ENCODE data around the gene FARS2. TPM values are rescaled to one million over a fixed set of nuclear protein-coding genes. Genes with fewer than 3 reads are reported as not detected.

FARS2 gene
- total and polyA plus RNA-seq, 2 of the 13 experiments (the other 11 are each of a cell fraction or from before 2014, with no cell fraction given): 15.4 to 26.0 TPM

DNA sequence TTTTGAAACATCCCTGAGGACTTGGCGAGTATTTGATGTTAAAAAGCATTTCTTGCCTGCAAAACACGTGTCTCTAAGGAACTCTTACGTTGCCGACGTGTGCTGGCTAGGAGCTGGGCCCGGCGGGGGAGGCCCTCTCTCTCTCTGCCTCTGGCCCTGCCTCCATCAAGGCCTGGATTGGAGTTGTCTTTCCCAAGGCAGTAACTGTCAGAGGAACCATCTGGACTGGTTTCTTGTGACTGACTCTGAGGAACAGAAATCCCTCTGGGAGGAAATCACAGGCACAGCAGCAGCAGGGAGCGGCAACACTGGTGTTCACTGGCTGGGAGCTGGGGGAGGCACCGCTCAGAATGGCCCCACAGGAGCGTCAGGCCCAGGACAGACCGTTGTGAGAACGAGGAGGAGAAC is 501.3 kb downstream of the FARS2 start:
- FAIRE-seq (no peak), DNase-seq (ENCODE audit: low spot score) (no peak), ATAC-seq (no peak)
- no peaks in the 10 kb centered on the region for H4K20me1 ChIP-seq (ENCODE audit: insufficient read depth, low read length)
- intact Hi-C loops (cut with micrococcal nuclease; ENCODE audit: unreplicated experiment) (no loop called here), in situ Hi-C loops (cut with HindIII; ENCODE audit: extremely low pct_ligation_motif_present, low pct_unique_long_range_greater_than_20kb) (no loop called here)
- H3K4me3 ChIP-seq (replicated peaks in 1 of 3; ENCODE audit: insufficient read depth in 1 of 3, low read depth in 2 of 3, low read length in 3 of 3): no peak overlapping the region
- no TSS peak for BruUV-seq (replicated peaks)
- no peaks in the 10 kb centered on the region for H3K9me3 ChIP-seq (ENCODE audit: low read length)
- ChIA-PET CTCF (ENCODE audit: low intra/inter-chr PET ratio, low total read pairs) (no interaction called here), POLR2A (no interaction called here)
- H3K27ac ChIP-seq (ENCODE audit: extremely low read length, insufficient read depth, low read length): no peak overlapping the region
- no peak for TF ChIP-seq ZNF296 (CRISPR knock-in tag; conservative IDR thresholded peaks at IDR 0.05)
- TF ChIP-seq MTA3 (CRISPR knock-in tag; IDR thresholded peaks at IDR 0.05): no peak
- TF ChIP-seq, protein P1, sequence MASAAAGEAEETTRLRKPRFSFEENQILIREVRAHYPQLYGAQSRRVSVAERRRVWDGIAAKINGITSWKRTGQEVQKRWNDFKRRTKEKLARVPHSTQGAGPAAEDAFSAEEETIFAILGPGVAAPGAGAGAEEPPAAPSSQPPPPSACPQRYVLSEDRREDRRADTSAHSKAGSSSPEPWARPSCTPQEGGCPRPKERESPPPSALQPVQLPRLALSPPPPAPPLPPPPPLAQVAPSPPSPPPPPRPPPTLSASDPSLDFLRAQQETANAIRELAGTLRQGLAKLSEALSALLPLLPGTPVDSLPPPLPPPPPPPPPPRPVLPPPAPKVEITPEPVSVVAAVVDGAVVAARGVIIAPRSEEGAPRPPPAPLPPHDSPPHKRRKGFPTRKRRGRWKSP (CRISPR knock-in tag; IDR thresholded peaks at IDR 0.05): no peak
- TF ChIP-seq HNRNPH1 (optimal IDR thresholded peaks at IDR 0.05; ENCODE audit: low read depth, low read length): no peak
- no peak overlapping the region for H3K4me2 ChIP-seq (ENCODE audit: low read depth, low read length)
- no peak overlapping the region for H3K9ac ChIP-seq (ENCODE audit: insufficient read depth, low read depth, low read length)
- 92% methylated on average over 12 of the region's 12 CpGs for WGBS (ENCODE audit: low lambda C conversion rate)
- no peak overlapping the region for H2AFZ ChIP-seq (ENCODE audit: low read length)
- no peaks in the 10 kb centered on the region for H3K36me3 ChIP-seq (replicated peaks in 1 of 2; ENCODE audit: control insufficient read depth in 1 of 2, insufficient read depth in 2 of 2, low read length in 2 of 2)
- no peaks in the 10 kb centered on the region for H3K27me3 ChIP-seq (ENCODE audit: control insufficient read depth in 1 of 2, insufficient read depth in 2 of 2, low read length in 2 of 2)
- no peaks in the 10 kb centered on the region for H3K79me2 ChIP-seq (ENCODE audit: insufficient read depth, low read length)
- no peaks in the 10 kb centered on the region for H3K4me1 ChIP-seq (ENCODE audit: insufficient read depth, low read length)

DNA sequence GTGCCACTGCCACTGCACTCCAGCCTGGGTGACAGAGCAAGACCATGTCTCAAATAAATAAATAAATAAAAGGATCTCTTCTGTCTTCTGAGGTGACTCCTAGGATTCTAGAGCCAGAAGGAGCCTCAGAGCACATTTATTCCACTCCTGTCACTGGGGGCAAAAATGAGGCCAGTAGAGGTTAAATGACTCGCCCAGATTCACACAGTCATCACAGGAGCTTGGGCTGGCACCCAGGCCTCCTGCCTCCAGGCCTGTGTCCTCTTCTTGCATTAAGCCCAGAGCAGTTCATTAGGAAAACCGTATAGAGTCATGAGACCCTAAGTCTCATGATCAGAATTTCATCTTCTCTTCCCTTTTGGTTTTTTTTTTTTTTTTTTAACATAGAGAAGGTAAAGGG is 502.1 kb downstream of the FARS2 start:
- DNase-seq (ENCODE audit: low spot score) (no peak), FAIRE-seq (no peak), ATAC-seq (no peak)
- Histone ChIP-seq H3K79me2 (ENCODE audit: insufficient read depth, low read length) (no peaks in the 10 kb centered on the region), H3K27me3 (ENCODE audit: control insufficient read depth in 1 of 2, insufficient read depth in 2 of 2, low read length in 2 of 2) (no peaks in the 10 kb centered on the region), H3K27ac (ENCODE audit: extremely low read length, insufficient read depth, low read length) (no peak overlapping the region), H2AFZ (ENCODE audit: low read length) (no peak overlapping the region), H4K20me1 (ENCODE audit: insufficient read depth, low read length) (no peaks in the 10 kb centered on the region), H3K36me3 (replicated peaks in 1 of 2; ENCODE audit: control insufficient read depth in 1 of 2, insufficient read depth in 2 of 2, low read length in 2 of 2) (no peaks in the 10 kb centered on the region), H3K4me1 (ENCODE audit: insufficient read depth, low read length) (no peaks in the 10 kb centered on the region), H3K4me3 (replicated peaks in 1 of 3; ENCODE audit: insufficient read depth in 1 of 3, low read depth in 2 of 3, low read length in 3 of 3) (no peak overlapping the region), H3K9me3 (ENCODE audit: low read length) (peaks cover 2% of the 10 kb centered on the region; the same call in 1 of the 2 replicates), H3K9ac (ENCODE audit: insufficient read depth, low read depth, low read length) (no peak overlapping the region), H3K4me2 (ENCODE audit: low read depth, low read length) (no peak overlapping the region)
- WGBS (ENCODE audit: low lambda C conversion rate): 88% methylated on average over 2 of the region's 2 CpGs
- no TSS peak for BruUV-seq (replicated peaks)
- POLR2A ChIA-PET: no interaction called here
- intact Hi-C loops (cut with micrococcal nuclease; ENCODE audit: unreplicated experiment) (no loop called here), in situ Hi-C loops (cut with HindIII; ENCODE audit: extremely low pct_ligation_motif_present, low pct_unique_long_range_greater_than_20kb) (no loop called here)
- CTCF ChIA-PET (ENCODE audit: low intra/inter-chr PET ratio, low total read pairs): no interaction called here
- TF ChIP-seq ZNF343 (CRISPR knock-in tag; IDR thresholded peaks at IDR 0.05) (no peak), ZMYM3 (CRISPR knock-in tag; IDR thresholded peaks at IDR 0.05) (no peak), ZNF101 (CRISPR knock-in tag; IDR thresholded peaks at IDR 0.05; ENCODE audit: borderline replicate concordance, low read depth) (no peak), ZNF749 (CRISPR knock-in tag; IDR thresholded peaks at IDR 0.05; ENCODE audit: borderline replicate concordance) (no peak), TBX2 (CRISPR knock-in tag; IDR thresholded peaks at IDR 0.05; ENCODE audit: borderline replicate concordance) (no peak), ONECUT2 (CRISPR knock-in tag; IDR thresholded peaks at IDR 0.05) (no peak), MED1 (CRISPR knock-in tag; IDR thresholded peaks at IDR 0.05) (no peak)
- TF ChIP-seq, protein P2, sequence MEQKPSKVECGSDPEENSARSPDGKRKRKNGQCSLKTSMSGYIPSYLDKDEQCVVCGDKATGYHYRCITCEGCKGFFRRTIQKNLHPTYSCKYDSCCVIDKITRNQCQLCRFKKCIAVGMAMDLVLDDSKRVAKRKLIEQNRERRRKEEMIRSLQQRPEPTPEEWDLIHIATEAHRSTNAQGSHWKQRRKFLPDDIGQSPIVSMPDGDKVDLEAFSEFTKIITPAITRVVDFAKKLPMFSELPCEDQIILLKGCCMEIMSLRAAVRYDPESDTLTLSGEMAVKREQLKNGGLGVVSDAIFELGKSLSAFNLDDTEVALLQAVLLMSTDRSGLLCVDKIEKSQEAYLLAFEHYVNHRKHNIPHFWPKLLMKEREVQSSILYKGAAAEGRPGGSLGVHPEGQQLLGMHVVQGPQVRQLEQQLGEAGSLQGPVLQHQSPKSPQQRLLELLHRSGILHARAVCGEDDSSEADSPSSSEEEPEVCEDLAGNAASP (CRISPR knock-in tag; IDR thresholded peaks at IDR 0.05; ENCODE audit: borderline replicate concordance): no peak
- TF ChIP-seq, protein P3, sequence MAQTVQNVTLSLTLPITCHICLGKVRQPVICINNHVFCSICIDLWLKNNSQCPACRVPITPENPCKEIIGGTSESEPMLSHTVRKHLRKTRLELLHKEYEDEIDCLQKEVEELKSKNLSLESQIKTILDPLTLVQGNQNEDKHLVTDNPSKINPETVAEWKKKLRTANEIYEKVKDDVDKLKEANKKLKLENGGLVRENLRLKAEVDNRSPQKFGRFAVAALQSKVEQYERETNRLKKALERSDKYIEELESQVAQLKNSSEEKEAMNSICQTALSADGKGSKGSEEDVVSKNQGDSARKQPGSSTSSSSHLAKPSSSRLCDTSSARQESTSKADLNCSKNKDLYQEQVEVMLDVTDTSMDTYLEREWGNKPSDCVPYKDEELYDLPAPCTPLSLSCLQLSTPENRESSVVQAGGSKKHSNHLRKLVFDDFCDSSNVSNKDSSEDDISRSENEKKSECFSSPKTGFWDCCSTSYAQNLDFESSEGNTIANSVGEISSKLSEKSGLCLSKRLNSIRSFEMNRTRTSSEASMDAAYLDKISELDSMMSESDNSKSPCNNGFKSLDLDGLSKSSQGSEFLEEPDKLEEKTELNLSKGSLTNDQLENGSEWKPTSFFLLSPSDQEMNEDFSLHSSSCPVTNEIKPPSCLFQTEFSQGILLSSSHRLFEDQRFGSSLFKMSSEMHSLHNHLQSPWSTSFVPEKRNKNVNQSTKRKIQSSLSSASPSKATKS (CRISPR knock-in tag; IDR thresholded peaks at IDR 0.05): no peak
- TF ChIP-seq, protein P4, sequence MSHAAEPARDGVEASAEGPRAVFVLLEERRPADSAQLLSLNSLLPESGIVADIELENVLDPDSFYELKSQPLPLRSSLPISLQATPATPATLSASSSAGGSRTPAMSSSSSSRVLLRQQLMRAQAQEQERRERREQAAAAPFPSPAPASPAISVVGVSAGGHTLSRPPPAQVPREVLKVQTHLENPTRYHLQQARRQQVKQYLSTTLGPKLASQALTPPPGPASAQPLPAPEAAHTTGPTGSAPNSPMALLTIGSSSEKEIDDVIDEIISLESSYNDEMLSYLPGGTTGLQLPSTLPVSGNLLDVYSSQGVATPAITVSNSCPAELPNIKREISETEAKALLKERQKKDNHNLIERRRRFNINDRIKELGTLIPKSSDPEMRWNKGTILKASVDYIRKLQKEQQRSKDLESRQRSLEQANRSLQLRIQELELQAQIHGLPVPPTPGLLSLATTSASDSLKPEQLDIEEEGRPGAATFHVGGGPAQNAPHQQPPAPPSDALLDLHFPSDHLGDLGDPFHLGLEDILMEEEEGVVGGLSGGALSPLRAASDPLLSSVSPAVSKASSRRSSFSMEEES (CRISPR knock-in tag; IDR thresholded peaks at IDR 0.05): no peak

All from HepG2 (cell line).